ENCODE data around the gene SLC23A3. TPM values are rescaled to one million over a fixed set of nuclear protein-coding genes. Genes with fewer than 3 reads are reported as not detected.

Gene SLC23A3
- total and polyA plus RNA-seq, 9 of the 15 experiments (the other 6 are each of a cell fraction or from before 2014, with no cell fraction given) = 0.06 to 0.64 (median 0.16) TPM

GRCh38 chr2:219210886-219211362 lies 41.1 kb upstream of the SLC23A3 start (continued):
- TF ChIP-seq ZBTB40 (IDR thresholded peaks at IDR 0.05) = no peak
- no peak for TF ChIP-seq ZBTB40 (CRISPR knock-in tag; IDR thresholded peaks at IDR 0.05)
- no peak for TF ChIP-seq SNRNP70 (optimal IDR thresholded peaks at IDR 0.05; ENCODE audit: low read depth, low read length)
- TF ChIP-seq ZNF699 (CRISPR knock-in tag; IDR thresholded peaks at IDR 0.05; ENCODE audit: insufficient replicate concordance) = no peak
